Parathyroid adenoma (tissue), 2 donors: ENCODE measurements around the gene GNB1L.

ENCODE experiments used
- H2AFZ ChIP-seq: fragments of 300-600 bp; sonication (generic); one replicate; pipeline ENCODE4 v1.7.0; 2017; ENCODE audit warnings: antibody characterized with exemption, mild to moderate bottlenecking
- H3K27ac ChIP-seq: fragments of 300-600 bp; sonication (generic); one replicate; pipeline ENCODE4 v1.7.0; 2017
- H3K27me3 ChIP-seq: fragments of 300-600 bp; sonication (generic); one replicate; pipeline ENCODE4 v1.7.0; 2017; ENCODE audit warnings: low read length; ENCODE audit not compliant: control insufficient read depth, insufficient read depth
- H3K36me3 ChIP-seq: fragments of 300-600 bp; sonication (generic); one replicate; pipeline ENCODE4 v1.7.0; 2017; ENCODE audit warnings: low read length; ENCODE audit not compliant: control insufficient read depth, insufficient read depth
- H3K4me1 ChIP-seq: fragments of 300-600 bp; sonication (generic); one replicate; pipeline ENCODE4 v1.7.0; 2017; ENCODE audit warnings: control low read depth
- H3K4me2 ChIP-seq: fragments of 300-600 bp; sonication (generic); one replicate; pipeline ENCODE4 v1.7.0; 2017; ENCODE audit warnings: low read length
- H3K4me3 ChIP-seq: fragments of 300-600 bp; sonication (generic); one replicate; pipeline ENCODE4 v1.7.0; 2017; ENCODE audit warnings: low read depth, low read length
- H3K79me2 ChIP-seq: fragments of 300-600 bp; sonication (generic); one replicate; pipeline ENCODE4 v1.7.0; 2017; ENCODE audit warnings: control low read depth
- H3K9ac ChIP-seq: fragments of 300-600 bp; sonication (generic); one replicate; pipeline ENCODE4 v1.7.0; 2017; ENCODE audit warnings: mild to moderate bottlenecking
- H3K9me3 ChIP-seq: fragments of 300-600 bp; sonication (generic); one replicate; pipeline ENCODE4 v1.7.0; 2017; ENCODE audit warnings: low read length; ENCODE audit not compliant: control insufficient read depth
- CTCF ChIP-seq: fragments of 300-600 bp; sonication (generic); IDR thresholded peaks from one replicate; pipeline ENCODE4 v1.7.0; 2017; ENCODE audit warnings: antibody characterized with exemption, mild to moderate bottlenecking
- donor health status: primary hyperparathyroidism.

Gene GNB1L

GRCh38 chr22:19873960-19874306 lies 19.3 kb upstream of the GNB1L start:
- H3K4me1 ChIP-seq = no peaks in the 10 kb centered on the region
- H2AFZ ChIP-seq = no peak overlapping the region
- H3K27ac ChIP-seq = no peak overlapping the region

GRCh38 chr22:19873138-19873959 lies 18.7 kb upstream of the GNB1L start:
- Histone ChIP-seq H3K4me1 (no peaks in the 10 kb centered on the region), H3K4me2 (no peak overlapping the region), H3K36me3 (no peaks in the 10 kb centered on the region), H3K79me2 (no peaks in the 10 kb centered on the region), H3K9ac (no peak overlapping the region), H3K27me3 (no peaks in the 10 kb centered on the region), H3K9me3 (no peaks in the 10 kb centered on the region), H3K4me3 (no peak overlapping the region), H2AFZ (no peak overlapping the region), H3K27ac (no peak overlapping the region)
- TF ChIP-seq CTCF = no peak

More at GRCh38 chr22:19873960-19874306, 19.3 kb upstream of the GNB1L start:
- Histone ChIP-seq H3K27me3 (no peaks in the 10 kb centered on the region), H3K4me2 (no peak overlapping the region), H3K9ac (no peak overlapping the region), H3K79me2 (no peaks in the 10 kb centered on the region), H3K4me3 (no peak overlapping the region), H3K9me3 (no peaks in the 10 kb centered on the region), H3K36me3 (no peaks in the 10 kb centered on the region)
- TF ChIP-seq CTCF = no peak

DNA sequence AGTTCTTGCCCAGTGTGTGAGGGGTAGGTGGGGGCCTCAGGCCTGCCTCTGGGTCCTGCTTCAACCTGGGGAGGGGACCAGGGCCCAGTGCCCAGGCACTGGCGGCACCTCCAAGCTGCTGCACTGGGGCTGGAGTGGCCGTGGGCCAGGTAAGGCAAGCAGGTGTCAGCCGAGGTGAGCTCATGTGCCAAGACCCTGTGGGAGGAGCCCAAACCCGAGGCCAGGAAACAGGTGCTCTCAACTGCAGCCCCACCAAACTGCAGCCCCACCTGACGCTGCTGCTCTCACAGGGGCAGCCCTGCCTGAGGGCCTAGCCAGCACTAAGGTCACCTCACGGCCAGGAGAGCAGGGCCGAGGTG lies 18.1 kb upstream of the GNB1L start:
- Histone ChIP-seq H3K79me2 (no peaks in the 10 kb centered on the region), H3K9ac (no peak overlapping the region), H3K36me3 (no peaks in the 10 kb centered on the region), H3K27ac (no peak overlapping the region), H2AFZ (no peak overlapping the region), H3K4me3 (no peak overlapping the region), H3K4me1 (no peaks in the 10 kb centered on the region), H3K9me3 (no peaks in the 10 kb centered on the region), H3K27me3 (no peaks in the 10 kb centered on the region), H3K4me2 (no peak overlapping the region)
- no peak for TF ChIP-seq CTCF

DNA sequence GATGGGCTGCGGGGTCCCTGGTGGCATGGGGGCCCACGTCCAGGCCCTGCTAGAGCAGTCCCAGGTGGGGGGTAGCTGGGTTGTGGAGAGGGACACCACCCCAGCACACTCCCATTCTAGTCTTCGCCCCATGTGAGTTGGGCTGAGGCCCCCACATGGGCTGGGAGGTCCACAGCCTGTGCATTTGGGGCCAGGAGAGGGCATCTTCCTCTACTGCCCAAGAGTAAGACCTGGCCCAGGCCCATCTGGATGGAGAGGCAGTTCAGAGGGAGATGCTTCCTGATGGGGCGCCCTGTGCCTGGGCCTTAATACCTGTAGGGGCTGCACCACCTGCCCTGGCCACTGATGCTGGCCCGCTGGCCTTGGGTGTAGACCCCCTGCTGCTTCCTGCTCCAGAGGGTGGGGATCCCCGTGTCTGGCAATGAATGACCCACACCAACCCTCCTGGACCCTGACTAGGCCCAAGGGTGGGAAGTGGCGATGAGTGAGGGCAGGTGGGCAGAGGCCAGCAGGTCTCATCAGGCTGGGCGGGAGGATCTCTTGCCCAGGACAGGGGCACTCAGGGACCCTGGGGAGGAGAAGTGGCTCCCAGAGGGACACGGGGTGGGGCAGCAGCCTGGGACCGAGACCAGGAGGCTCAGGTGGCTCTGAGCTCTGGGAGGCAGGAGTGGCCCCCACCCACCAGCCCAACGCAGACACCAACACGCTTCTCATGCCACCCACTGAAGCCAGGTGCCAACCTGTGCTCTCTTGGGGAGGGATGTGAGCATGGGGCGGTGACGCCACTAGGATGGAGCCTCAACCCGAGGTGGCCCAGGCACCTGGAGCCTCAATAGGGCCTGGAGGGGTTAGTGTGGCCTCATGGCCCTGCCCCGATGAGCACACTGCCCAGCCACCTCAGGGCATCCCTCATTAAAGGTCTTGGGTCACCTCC lies 17.4 kb upstream of the GNB1L start:
- Histone ChIP-seq H3K4me2 (no peak overlapping the region), H3K9ac (no peak overlapping the region), H3K4me1 (no peaks in the 10 kb centered on the region), H3K27me3 (no peaks in the 10 kb centered on the region), H3K79me2 (no peaks in the 10 kb centered on the region), H3K27ac (no peak overlapping the region), H3K9me3 (no peaks in the 10 kb centered on the region), H2AFZ (no peak overlapping the region), H3K36me3 (no peaks in the 10 kb centered on the region), H3K4me3 (no peak overlapping the region)
- no peak for TF ChIP-seq CTCF
